Astrocyte of the spinal cord (primary cell): ENCODE data around the gene GNA14.
"Not testable (repeated sequence)": the region's sequence is repeated elsewhere in the genome, so short reads cannot be mapped to it uniquely, and the experiment has no call there.

Experiments used
- DNase-seq: peaks from one replicate; pipeline ENCODE4 v3.0.0; 2011; ENCODE audit warnings: low read depth, low spot score
- H3K4me3 ChIP-seq: 2 replicates; pipeline ENCODE4 v1.5.1; 2011; ENCODE audit warnings: low read depth, mild to moderate bottlenecking, low read length, moderate library complexity
- in situ Hi-C: cut with HindIII; loops from 2 replicates; pipeline ENCODE4 v1.10.0; 2017; ENCODE audit warnings: low sequenced_read_pairs
- TF ChIP-seq, protein P1 (sequence below): IDR thresholded peaks from 2 replicates; pipeline ENCODE4 v1.5.1; 2012; ENCODE audit warnings: low read depth, mild to moderate bottlenecking, low read length, inconsistent platforms

GNA14 gene

DNA sequence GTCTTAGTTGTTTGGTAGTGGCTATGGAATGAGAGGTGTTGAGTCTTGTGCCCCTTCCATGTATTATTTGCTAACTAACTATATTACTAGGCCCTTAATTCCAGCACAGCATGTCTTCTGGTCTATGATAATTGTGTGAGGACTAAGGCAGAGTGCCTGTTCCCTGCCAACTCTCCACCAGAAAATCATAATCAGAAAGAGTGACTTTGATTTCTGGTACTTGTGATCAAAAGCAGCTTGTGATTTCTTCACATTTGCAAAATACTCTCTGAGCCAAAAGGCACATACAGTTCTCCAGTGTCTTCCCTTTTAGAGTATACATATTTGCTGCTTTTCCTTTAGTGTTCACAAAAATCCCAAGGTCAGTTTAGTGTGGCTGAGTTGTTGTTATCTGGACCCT is 229.9 kb downstream of the GNA14 start:
- no peak overlapping the region for H3K4me3 ChIP-seq
- TF ChIP-seq, protein P1, sequence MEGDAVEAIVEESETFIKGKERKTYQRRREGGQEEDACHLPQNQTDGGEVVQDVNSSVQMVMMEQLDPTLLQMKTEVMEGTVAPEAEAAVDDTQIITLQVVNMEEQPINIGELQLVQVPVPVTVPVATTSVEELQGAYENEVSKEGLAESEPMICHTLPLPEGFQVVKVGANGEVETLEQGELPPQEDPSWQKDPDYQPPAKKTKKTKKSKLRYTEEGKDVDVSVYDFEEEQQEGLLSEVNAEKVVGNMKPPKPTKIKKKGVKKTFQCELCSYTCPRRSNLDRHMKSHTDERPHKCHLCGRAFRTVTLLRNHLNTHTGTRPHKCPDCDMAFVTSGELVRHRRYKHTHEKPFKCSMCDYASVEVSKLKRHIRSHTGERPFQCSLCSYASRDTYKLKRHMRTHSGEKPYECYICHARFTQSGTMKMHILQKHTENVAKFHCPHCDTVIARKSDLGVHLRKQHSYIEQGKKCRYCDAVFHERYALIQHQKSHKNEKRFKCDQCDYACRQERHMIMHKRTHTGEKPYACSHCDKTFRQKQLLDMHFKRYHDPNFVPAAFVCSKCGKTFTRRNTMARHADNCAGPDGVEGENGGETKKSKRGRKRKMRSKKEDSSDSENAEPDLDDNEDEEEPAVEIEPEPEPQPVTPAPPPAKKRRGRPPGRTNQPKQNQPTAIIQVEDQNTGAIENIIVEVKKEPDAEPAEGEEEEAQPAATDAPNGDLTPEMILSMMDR, result no peak
- DNase-seq, result no peak
- in situ Hi-C loops, result no loop called here

DNA sequence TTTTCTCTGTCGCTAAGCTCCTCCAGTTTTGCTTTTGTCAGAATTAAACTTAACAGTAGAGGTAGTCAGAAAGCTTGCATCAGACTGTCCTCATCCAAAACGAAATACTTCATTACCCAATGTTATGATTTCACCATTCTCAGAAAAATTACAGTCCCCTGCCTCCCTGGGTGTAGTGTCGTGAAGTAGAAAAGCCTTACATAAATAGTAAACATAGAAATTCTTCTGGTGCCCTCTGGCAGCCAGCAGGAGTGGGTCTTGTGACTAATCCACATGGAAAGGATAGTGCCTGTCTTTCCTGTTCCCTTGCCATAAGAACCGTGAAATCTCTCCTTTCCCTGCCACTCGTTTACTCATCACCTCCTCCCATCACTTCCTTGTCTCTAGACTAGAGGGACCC is 230.6 kb downstream of the GNA14 start:
- TF ChIP-seq, protein P1, result no peak
- in situ Hi-C loops, result no loop called here
- DNase-seq, result peak; percentile 68
- no peak overlapping the region for H3K4me3 ChIP-seq

DNA sequence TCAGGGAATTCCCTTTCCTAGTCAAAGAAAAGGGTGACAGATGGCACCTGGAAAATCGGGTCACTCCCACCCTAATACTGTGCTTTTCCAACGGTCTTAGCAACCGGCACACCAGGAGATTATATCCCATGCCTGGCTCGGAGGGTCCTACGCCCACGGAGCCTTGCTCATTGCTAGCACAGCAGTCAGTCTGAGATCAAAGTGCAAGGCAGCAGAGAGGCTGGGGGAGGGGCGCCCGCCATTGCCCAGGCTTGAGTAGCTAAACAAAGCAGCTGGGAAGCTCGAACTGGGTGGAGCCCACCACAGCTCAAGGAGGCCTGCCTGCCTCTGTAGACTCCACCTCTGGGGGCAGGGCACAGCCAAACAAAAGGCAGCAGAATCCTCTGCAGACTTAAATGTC is 239.6 kb downstream of the GNA14 start:
- H3K4me3 ChIP-seq, DNase-seq, in situ Hi-C loops: not testable (repeated sequence)

DNA sequence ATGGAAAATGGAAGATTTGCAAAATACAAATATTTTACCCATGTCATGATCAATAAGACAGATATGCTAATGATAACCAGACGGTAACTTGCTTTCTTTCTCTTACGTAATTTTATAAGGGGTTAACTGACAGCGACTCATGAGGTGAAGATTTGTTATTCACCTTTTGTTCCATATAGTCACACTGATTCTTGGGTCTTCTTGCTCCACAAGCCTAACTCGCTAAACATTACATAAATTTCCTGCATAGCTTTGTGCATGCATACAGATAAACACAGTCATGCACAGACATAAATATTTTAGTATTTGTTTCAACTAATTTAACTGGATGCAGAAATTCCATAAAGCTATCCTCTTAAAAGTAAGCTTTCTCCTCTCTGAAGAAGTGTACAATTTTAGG is 244.9 kb downstream of the GNA14 start:
- TF ChIP-seq, protein P1, result no peak
- DNase-seq, result no peak
- no peak overlapping the region for H3K4me3 ChIP-seq
- in situ Hi-C loops, result no loop called here

DNA sequence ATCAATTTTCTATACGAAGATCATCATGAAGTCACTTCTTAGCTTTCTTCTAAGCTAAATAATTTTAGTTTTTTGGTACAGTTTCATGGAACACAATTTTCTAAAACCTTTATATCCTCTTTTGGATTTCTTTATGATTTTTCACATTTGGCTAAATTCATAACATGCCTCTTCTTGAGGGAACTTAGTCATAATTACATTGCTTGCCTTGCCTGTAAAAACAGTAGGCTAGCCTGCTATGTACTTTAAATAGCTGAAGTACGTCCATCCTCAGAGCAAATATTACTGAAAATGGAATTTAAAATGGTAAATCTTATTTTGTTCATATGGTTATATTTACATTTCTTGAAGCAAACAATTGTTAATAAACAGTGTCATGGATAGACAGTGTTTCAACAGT is 245.8 kb downstream of the GNA14 start:
- DNase-seq, result peak; percentile 45
- in situ Hi-C loops, result no loop called here
- H3K4me3 ChIP-seq, result no peak overlapping the region
- TF ChIP-seq, protein P1, result no peak

DNA sequence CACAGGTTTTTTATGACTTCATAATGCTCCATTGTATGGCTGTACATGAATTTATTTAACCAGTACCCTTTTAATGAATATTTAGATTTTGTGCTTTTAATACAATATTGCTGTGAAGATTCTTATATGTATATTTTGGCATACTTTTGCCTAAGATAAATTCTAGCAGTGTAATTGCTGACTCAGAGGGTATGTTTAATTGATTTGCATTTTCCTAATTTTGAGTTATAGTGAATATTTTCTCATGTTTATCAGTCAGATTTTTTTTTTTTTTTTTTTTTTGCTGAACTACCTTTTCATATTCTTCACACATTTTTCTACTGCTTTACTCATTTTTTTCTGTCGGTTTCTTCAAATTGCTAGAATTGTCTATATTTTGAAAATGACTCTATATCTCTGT is 248.2 kb downstream of the GNA14 start:
- DNase-seq, result no peak
- TF ChIP-seq, protein P1, result no peak
- in situ Hi-C loops, result no loop called here
- no peak overlapping the region for H3K4me3 ChIP-seq

DNA sequence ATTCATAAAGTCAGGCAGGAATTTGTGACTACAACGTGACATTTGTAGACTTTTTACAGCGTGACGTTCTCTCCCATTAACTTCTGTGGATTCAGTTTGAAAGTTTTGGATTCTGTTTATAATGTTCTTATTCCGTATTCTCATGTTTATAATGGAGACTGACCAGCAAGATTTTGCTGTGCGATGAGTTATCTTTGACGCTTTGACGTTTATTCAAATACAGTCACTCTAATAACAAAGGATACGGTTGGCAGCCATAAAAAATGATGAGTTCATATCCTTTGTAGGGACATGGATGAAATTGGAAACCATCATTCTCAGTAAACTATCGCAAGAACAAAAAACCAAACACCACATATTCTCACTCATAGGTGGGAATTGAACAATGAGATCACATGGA is 249.5 kb downstream of the GNA14 start:
- H3K4me3 ChIP-seq, in situ Hi-C loops: not testable (repeated sequence)
- peak; percentile 59 for DNase-seq

DNA sequence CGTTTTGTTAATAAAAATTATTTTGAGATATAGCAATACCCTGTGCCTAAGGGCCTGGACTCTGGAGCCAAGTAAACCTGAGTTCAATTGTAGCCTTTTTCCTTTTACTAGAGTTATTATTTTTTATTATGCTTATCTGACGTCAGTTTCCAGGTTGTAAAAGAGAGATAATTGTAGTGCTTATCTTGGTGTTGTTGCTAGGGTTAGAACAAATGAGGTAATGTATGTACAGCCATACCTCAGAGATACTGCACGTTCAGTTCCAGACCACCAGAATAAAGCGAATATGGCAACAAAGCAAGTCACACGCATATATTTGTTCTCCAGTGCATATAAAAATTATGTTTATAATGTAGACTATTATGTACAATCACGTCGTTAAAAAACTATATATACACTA is 255.8 kb downstream of the GNA14 start:
- H3K4me3 ChIP-seq, result no peak overlapping the region
- no peak for DNase-seq
- in situ Hi-C loops, result no loop called here
- TF ChIP-seq, protein P1, result no peak
